ENCODE results near the gene ETNK2.

DNA sequence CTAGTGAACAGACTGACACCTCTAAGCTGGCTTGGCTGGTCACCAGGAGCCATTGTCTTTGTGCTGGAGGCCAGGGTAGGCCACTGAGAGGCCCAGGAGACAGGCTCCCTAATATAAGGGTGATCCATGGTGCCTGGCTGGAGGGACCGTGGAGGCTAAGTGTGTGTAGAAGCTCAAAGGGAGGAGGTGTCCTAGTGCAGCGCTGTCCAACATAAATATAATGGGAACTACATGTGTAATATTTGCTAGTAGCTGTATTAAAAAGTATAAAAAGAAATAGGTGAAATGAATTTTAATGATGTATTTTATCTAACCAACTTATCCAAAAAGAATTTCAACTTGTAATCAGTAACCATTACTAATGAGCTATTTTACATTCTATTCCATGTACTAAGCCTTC is 44.0 kb downstream of the ETNK2 start:
- TF ChIP-seq, protein P1, sequence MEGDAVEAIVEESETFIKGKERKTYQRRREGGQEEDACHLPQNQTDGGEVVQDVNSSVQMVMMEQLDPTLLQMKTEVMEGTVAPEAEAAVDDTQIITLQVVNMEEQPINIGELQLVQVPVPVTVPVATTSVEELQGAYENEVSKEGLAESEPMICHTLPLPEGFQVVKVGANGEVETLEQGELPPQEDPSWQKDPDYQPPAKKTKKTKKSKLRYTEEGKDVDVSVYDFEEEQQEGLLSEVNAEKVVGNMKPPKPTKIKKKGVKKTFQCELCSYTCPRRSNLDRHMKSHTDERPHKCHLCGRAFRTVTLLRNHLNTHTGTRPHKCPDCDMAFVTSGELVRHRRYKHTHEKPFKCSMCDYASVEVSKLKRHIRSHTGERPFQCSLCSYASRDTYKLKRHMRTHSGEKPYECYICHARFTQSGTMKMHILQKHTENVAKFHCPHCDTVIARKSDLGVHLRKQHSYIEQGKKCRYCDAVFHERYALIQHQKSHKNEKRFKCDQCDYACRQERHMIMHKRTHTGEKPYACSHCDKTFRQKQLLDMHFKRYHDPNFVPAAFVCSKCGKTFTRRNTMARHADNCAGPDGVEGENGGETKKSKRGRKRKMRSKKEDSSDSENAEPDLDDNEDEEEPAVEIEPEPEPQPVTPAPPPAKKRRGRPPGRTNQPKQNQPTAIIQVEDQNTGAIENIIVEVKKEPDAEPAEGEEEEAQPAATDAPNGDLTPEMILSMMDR (IDR thresholded peaks at IDR 0.05): no peak
- TF ChIP-seq EP300 (IDR thresholded peaks at IDR 0.05) (no peak), POLR2A (IDR thresholded peaks at IDR 0.05) (no peak), POLR2AphosphoS5 (IDR thresholded peaks at IDR 0.05) (no peak)

Data from sigmoid colon (tissue), 4 donors.